Fibroblast of peridontal ligament (primary cell): Measurements from ENCODE around the gene ZDHHC7.

Experiments used
- DNase-seq: peaks from one replicate; pipeline ENCODE4 v3.0.0-alpha.2; 2010; ENCODE audit errors: extremely low read depth

The ZDHHC7 gene

GRCh38 chr16:85018529-85019236, 7.3 kb upstream of the ZDHHC7 start:
- DNase-seq = no peak

GRCh38 chr16:85017633-85018032, 6.3 kb upstream of the ZDHHC7 start:
- no peak for DNase-seq

GRCh38 chr16:85017151-85017550, 5.8 kb upstream of the ZDHHC7 start:
- DNase-seq = no peak

- DNase-seq = peak; percentile 66
These were observed 4.3 kb upstream of the ZDHHC7 start for GRCh38 chr16:85015481-85016187.

- DNase-seq = no peak
These were observed 3.0 kb upstream of the ZDHHC7 start for GRCh38 chr16:85014311-85014710.

GRCh38 chr16:85011846-85012284, 530 bp upstream of the ZDHHC7 start:
- DNase-seq = no peak

- no peak for DNase-seq
These were observed 847 bp downstream of the ZDHHC7 start for GRCh38 chr16:85010446-85010930.

GRCh38 chr16:85008271-85008670, 3.1 kb downstream of the ZDHHC7 start:
- no peak for DNase-seq

GRCh38 chr16:85007496-85008214, 3.7 kb downstream of the ZDHHC7 start:
- DNase-seq = no peak

- peak; percentile 48 for DNase-seq
These were observed 4.7 kb downstream of the ZDHHC7 start for GRCh38 chr16:85006639-85007038.

GRCh38 chr16:85005285-85006069, 5.9 kb downstream of the ZDHHC7 start:
- peak; percentile 88 for DNase-seq

- DNase-seq = peak; percentile 90
These were observed 6.6 kb downstream of the ZDHHC7 start for GRCh38 chr16:85004587-85005205.

GRCh38 chr16:85003725-85004586, 7.4 kb downstream of the ZDHHC7 start:
- no peak for DNase-seq

GRCh38 chr16:85003076-85003475, 8.3 kb downstream of the ZDHHC7 start:
- DNase-seq = no peak

- DNase-seq = no peak
These were observed 8.7 kb downstream of the ZDHHC7 start for GRCh38 chr16:85002608-85003007.

GRCh38 chr16:85002099-85002541, 9.2 kb downstream of the ZDHHC7 start:
- DNase-seq = no peak

- DNase-seq = no peak
These were observed 11.4 kb downstream of the ZDHHC7 start for GRCh38 chr16:84999857-85000480.

- DNase-seq = peak; percentile 38
These were observed 12.1 kb downstream of the ZDHHC7 start for GRCh38 chr16:84999200-84999599.

GRCh38 chr16:84996365-84996764, 15.0 kb downstream of the ZDHHC7 start:
- no peak for DNase-seq

- no peak for DNase-seq
These were observed 15.7 kb downstream of the ZDHHC7 start for GRCh38 chr16:84995663-84996062.
